WTC11 (cell line): Measurements from ENCODE around the gene ADIPOR2. TPM values are rescaled to one million over a fixed set of nuclear protein-coding genes. Genes with fewer than 3 reads are reported as not detected.

Source experiments
- ATAC-seq: fragments of 200-7000 bp; cut with Tn5 transposase; 2 replicates; pipeline ENCODE4 v1.10.0; 2021; ENCODE audit warnings: mild to moderate bottlenecking, moderate library complexity
- CTCF ChIA-PET: fragments of 300-600 bp; sonication (Branson Sonifier 250); formaldehyde crosslinking; loops from one replicate; lab custom pipeline; 2021; ENCODE audit warnings: antibody characterized with exemption; lab: Charles Lee
- POLR2A ChIA-PET: fragments of 350-600 bp; sonication (Branson Sonifier 250); formaldehyde crosslinking; loops from one replicate; lab custom pipeline; 2021; ENCODE audit warnings: antibody characterized with exemption; lab: Charles Lee
- DNase-seq: peaks from one replicate; pipeline ENCODE4 v3.0.0; 2021; ENCODE audit warnings: low spot score
- H3K27ac Mint-ChIP-seq: 2 replicates; pipeline ENCODE4 v1.8.0; 2021; ENCODE audit warnings: mixed read lengths
- H3K27me3 Mint-ChIP-seq: 2 replicates; pipeline ENCODE4 v1.8.0; 2021; ENCODE audit warnings: low read depth, mild to moderate bottlenecking, moderate library complexity, mixed read lengths
- H3K36me3 Mint-ChIP-seq: 2 replicates; pipeline ENCODE4 v1.8.0; 2021; ENCODE audit warnings: mixed read lengths
- H3K4me1 Mint-ChIP-seq: 2 replicates; pipeline ENCODE4 v1.8.0; 2022; ENCODE audit warnings: mixed read lengths
- H3K4me3 Mint-ChIP-seq: 2 replicates; pipeline ENCODE4 v1.8.0; 2021; ENCODE audit warnings: mild to moderate bottlenecking, moderate library complexity, mixed read lengths
- H3K9me3 Mint-ChIP-seq: 2 replicates; pipeline ENCODE4 v1.8.0; 2021; ENCODE audit warnings: mixed read lengths
- FOXJ3 ChIP-seq: sonication (generic); formaldehyde crosslinking; IDR thresholded peaks from 2 replicates; pipeline ENCODE4 v1.9.0; 2021; ENCODE audit warnings: missing genetic modification reagents, mild to moderate bottlenecking, borderline replicate concordance
- JUN ChIP-seq: sonication (generic); formaldehyde crosslinking; IDR thresholded peaks from 2 replicates; pipeline ENCODE4 v1.8.0; 2023; ENCODE audit warnings: mild to moderate bottlenecking, missing genetic modification reagents
- KAT7 ChIP-seq: sonication (generic); formaldehyde crosslinking; IDR thresholded peaks from 2 replicates; pipeline ENCODE4 v1.8.1; 2023; ENCODE audit warnings: missing genetic modification reagents, mild to moderate bottlenecking, borderline replicate concordance
- MXD4 ChIP-seq: fragments of 250-450 bp; sonication (Bioruptor Pico); IDR thresholded peaks from 2 replicates; pipeline ENCODE4 v1.8.0; 2021; ENCODE audit warnings: mild to moderate bottlenecking, moderate library complexity, borderline replicate concordance
- NFE2L1 ChIP-seq: sonication (generic); formaldehyde crosslinking; IDR thresholded peaks from 2 replicates; pipeline ENCODE4 v1.8.1; 2023; ENCODE audit warnings: missing genetic modification reagents
- NR1H2 ChIP-seq: sonication (generic); formaldehyde crosslinking; IDR thresholded peaks from 2 replicates; pipeline ENCODE4 v1.9.0; 2021; ENCODE audit warnings: mild to moderate bottlenecking, moderate library complexity, missing genetic modification reagents
- RORB ChIP-seq: fragments of 250-450 bp; sonication (Bioruptor Pico); IDR thresholded peaks from 2 replicates; pipeline ENCODE4 v1.9.0; 2021; ENCODE audit warnings: mild to moderate bottlenecking
- SMAD3 ChIP-seq: sonication (generic); formaldehyde crosslinking; IDR thresholded peaks from 2 replicates; pipeline ENCODE4 v1.8.0; 2022; ENCODE audit warnings: missing genetic modification reagents, mild to moderate bottlenecking, borderline replicate concordance
- SP1 ChIP-seq: sonication (generic); formaldehyde crosslinking; conservative IDR thresholded peaks from 2 replicates; pipeline ENCODE4 v1.8.1; 2022; ENCODE audit warnings: missing genetic modification reagents
- ZBTB21 ChIP-seq: sonication (generic); formaldehyde crosslinking; IDR thresholded peaks from 2 replicates; pipeline ENCODE4 v1.8.1; 2023; ENCODE audit warnings: mild to moderate bottlenecking, missing genetic modification reagents, borderline replicate concordance
- ZMAT4 ChIP-seq: fragments of 250-450 bp; sonication (Bioruptor Pico); IDR thresholded peaks from 2 replicates; pipeline ENCODE4 v1.9.0; 2021; ENCODE audit warnings: mild to moderate bottlenecking
- ZNF232 ChIP-seq: sonication (generic); formaldehyde crosslinking; IDR thresholded peaks from 2 replicates; pipeline ENCODE4 v1.8.0; 2022; ENCODE audit warnings: mild to moderate bottlenecking, missing genetic modification reagents
- ZNF281 ChIP-seq: sonication (generic); formaldehyde crosslinking; IDR thresholded peaks from 2 replicates; pipeline ENCODE4 v1.8.0; 2023; ENCODE audit warnings: mild to moderate bottlenecking, missing genetic modification reagents
- total RNA-seq: library from RNA; stranded (reverse); gene quantifications from 3 replicates; pipeline ENCODE4 v1.2.3, GENCODE V29; 2021
- TF ChIP-seq, protein P1 (sequence below): sonication (generic); formaldehyde crosslinking; IDR thresholded peaks from 2 replicates; pipeline ENCODE4 v1.8.1; 2023; ENCODE audit warnings: mild to moderate bottlenecking, missing genetic modification reagents
- TF ChIP-seq, protein P2 (sequence below): sonication (generic); formaldehyde crosslinking; IDR thresholded peaks from 2 replicates; pipeline ENCODE4 v1.8.1; 2022; ENCODE audit warnings: mild to moderate bottlenecking, moderate library complexity, missing genetic modification reagents
- TF ChIP-seq, protein P3 (sequence below): fragments of 250-450 bp; sonication (Bioruptor Pico); IDR thresholded peaks from 2 replicates; pipeline ENCODE4 v1.9.0; 2021; ENCODE audit warnings: mild to moderate bottlenecking

ADIPOR2 gene
- total RNA-seq, 1 experiment from 2014 or later: 38.4 TPM

DNA sequence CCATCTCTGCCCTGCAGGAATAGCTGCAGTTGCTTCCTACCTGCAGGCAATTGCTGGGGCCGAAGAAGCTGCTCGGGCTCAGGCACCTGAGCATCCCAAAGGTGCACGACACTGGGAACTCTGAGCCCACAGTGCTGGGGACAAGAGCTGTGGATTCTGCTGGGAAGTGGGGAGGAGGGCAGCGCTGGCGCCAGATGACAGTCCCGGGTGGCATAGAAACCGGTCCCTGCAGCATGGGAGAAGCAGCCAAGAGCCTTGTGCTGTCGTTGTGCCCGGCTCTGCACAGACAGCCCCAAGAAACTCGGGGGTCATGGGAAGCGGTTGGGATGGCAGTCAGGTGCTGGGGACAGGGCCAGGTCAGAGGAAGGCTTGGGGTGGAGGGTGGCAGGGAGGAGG lies 130.0 kb downstream of the ADIPOR2 start (continued):
- TF ChIP-seq, protein P1, sequence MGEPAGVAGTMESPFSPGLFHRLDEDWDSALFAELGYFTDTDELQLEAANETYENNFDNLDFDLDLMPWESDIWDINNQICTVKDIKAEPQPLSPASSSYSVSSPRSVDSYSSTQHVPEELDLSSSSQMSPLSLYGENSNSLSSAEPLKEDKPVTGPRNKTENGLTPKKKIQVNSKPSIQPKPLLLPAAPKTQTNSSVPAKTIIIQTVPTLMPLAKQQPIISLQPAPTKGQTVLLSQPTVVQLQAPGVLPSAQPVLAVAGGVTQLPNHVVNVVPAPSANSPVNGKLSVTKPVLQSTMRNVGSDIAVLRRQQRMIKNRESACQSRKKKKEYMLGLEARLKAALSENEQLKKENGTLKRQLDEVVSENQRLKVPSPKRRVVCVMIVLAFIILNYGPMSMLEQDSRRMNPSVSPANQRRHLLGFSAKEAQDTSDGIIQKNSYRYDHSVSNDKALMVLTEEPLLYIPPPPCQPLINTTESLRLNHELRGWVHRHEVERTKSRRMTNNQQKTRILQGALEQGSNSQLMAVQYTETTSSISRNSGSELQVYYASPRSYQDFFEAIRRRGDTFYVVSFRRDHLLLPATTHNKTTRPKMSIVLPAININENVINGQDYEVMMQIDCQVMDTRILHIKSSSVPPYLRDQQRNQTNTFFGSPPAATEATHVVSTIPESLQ (CRISPR knock-in tag): no peak

DNA sequence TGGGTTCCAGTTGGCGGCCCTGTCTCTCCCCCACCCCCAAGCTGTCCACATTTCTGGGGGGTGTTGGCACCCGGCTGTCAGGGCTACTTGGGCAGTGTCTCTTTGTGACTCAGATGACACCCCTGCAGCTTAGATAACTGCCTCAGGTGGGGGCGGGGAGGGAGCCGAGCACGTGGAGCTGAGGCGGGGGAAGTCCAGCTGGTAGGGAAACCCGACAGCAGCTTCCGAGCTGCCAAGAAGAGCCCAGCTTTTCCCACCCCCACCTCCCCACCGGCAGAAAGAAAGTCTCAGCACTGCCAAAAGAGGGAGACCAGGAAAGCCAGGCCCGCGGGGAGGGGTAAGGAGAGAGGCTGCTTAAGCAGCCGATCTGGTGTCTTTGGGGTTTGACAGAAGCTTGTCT lies 130.9 kb downstream of the ADIPOR2 start:
- H3K9me3 Mint-ChIP-seq: peaks cover 5% of the 10 kb centered on the region; the same call in 1 of the 2 replicates
- CTCF ChIA-PET: interaction anchor here (0.6 to 4.1 kb wide), 2 partner anchors 118 to 420 kb away, joined by 3 to 26 read pairs; no protein-coding TSS in a partner anchor
- H3K36me3 Mint-ChIP-seq: no peaks in the 10 kb centered on the region
- H3K4me1 Mint-ChIP-seq: peaks cover 18% of the 10 kb centered on the region
- H3K27ac Mint-ChIP-seq: no peak overlapping the region
- H3K4me3 Mint-ChIP-seq: no peak overlapping the region
- ATAC-seq (peak; percentile 35), DNase-seq (no peak)
- H3K27me3 Mint-ChIP-seq: peaks cover 35% of the 10 kb centered on the region
- TF ChIP-seq, protein P2, sequence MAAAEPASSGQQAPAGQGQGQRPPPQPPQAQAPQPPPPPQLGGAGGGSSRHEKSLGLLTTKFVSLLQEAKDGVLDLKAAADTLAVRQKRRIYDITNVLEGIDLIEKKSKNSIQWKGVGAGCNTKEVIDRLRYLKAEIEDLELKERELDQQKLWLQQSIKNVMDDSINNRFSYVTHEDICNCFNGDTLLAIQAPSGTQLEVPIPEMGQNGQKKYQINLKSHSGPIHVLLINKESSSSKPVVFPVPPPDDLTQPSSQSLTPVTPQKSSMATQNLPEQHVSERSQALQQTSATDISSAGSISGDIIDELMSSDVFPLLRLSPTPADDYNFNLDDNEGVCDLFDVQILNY: no peak
- no peak for TF ChIP-seq NR1H2 (CRISPR knock-in tag)
- TF ChIP-seq ZBTB21: no peak
- no peak for TF ChIP-seq NFE2L1 (CRISPR knock-in tag)
- TF ChIP-seq ZNF232 (CRISPR knock-in tag): no peak
- no peak for TF ChIP-seq SMAD3
- TF ChIP-seq KAT7 (CRISPR knock-in tag): no peak
- no peak for TF ChIP-seq FOXJ3
- no peak for TF ChIP-seq ZNF281
- no peak for TF ChIP-seq MXD4 (CRISPR knock-in tag)
- no peak for TF ChIP-seq SP1 (CRISPR knock-in tag)
- TF ChIP-seq RORB (CRISPR knock-in tag): no peak
- POLR2A ChIA-PET: no interaction called here

- H3K9me3 Mint-ChIP-seq: no peaks in the 10 kb centered on the region
- TF ChIP-seq JUN (CRISPR knock-in tag) (no peak), ZMAT4 (CRISPR knock-in tag) (no peak)
- TF ChIP-seq, protein P3, sequence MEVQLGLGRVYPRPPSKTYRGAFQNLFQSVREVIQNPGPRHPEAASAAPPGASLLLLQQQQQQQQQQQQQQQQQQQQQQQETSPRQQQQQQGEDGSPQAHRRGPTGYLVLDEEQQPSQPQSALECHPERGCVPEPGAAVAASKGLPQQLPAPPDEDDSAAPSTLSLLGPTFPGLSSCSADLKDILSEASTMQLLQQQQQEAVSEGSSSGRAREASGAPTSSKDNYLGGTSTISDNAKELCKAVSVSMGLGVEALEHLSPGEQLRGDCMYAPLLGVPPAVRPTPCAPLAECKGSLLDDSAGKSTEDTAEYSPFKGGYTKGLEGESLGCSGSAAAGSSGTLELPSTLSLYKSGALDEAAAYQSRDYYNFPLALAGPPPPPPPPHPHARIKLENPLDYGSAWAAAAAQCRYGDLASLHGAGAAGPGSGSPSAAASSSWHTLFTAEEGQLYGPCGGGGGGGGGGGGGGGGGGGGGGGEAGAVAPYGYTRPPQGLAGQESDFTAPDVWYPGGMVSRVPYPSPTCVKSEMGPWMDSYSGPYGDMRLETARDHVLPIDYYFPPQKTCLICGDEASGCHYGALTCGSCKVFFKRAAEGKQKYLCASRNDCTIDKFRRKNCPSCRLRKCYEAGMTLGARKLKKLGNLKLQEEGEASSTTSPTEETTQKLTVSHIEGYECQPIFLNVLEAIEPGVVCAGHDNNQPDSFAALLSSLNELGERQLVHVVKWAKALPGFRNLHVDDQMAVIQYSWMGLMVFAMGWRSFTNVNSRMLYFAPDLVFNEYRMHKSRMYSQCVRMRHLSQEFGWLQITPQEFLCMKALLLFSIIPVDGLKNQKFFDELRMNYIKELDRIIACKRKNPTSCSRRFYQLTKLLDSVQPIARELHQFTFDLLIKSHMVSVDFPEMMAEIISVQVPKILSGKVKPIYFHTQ (CRISPR knock-in tag): no peak
- TF ChIP-seq, all 79 proteins: peak for 0
- no peak for DNase-seq
- CTCF ChIA-PET: interaction anchor here (4.1 kb wide), 1 partner anchor 117 kb away, joined by 26 read pairs; no protein-coding TSS in a partner anchor
- Mint-ChIP-seq H3K4me1 (peaks cover 18% of the 10 kb centered on the region), H3K36me3 (no peaks in the 10 kb centered on the region), H3K4me3 (no peak overlapping the region), H3K27me3 (peaks cover 35% of the 10 kb centered on the region), H3K27ac (no peak overlapping the region)
- POLR2A ChIA-PET: no interaction called here
- ATAC-seq: no peak
Measured at GRCh38 chr12:1822699-1823098, 131.8 kb downstream of the ADIPOR2 start.
